Measurements from ENCODE around the gene AADACL2. TPM values are rescaled to one million over a fixed set of nuclear protein-coding genes. Genes with fewer than 3 reads are reported as not detected.
A peak's percentile ranks its signal among the peaks of the same experiment; 100 is the strongest.

Gene AADACL2
- total and polyA plus RNA-seq, 2 experiments from 2014 or later, result not detected

DNA sequence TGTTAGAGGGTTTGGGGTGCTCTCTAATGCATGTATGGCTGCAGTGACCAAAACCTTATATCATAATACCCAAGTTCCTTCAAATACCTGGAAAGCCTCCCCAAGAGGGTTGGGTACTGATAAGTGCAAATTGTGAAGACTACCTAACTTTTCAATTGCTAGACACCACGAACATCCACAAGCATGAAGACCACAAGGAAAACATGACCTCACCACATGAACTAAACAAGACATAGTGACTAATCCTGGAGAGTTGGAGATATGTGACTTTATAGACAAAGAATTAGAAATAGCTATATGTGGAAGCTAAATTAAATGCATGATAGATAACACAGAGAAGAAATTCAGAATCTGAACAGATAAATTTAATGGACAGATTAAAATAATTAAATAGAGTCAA, 23.9 kb upstream of the AADACL2 start:
- Histone ChIP-seq H3K27me3 (replicated peaks; ENCODE audit: insufficient read depth) (no peaks in the 10 kb centered on the region), H2AFZ (no peak overlapping the region), H3K9me3 (ENCODE audit: low read depth) (no peaks in the 10 kb centered on the region), H3F3A (ENCODE audit: insufficient read depth) (no peaks in the 10 kb centered on the region), H3K36me3 (ENCODE audit: low read depth) (no peaks in the 10 kb centered on the region), H3K9me2 (ENCODE audit: insufficient read depth) (no peaks in the 10 kb centered on the region), H3K79me2 (ENCODE audit: insufficient read depth) (no peaks in the 10 kb centered on the region), H3K4me1 (ENCODE audit: insufficient read depth) (0 out of 2 replicates have a peak, but pooled peaks cover 6% of the 10 kb centered on the region), H3K4me2 (ENCODE audit: unreplicated experiment) (no peak overlapping the region), H3K27ac (no peak overlapping the region), H4K20me1 (ENCODE audit: insufficient read depth) (no peaks in the 10 kb centered on the region), H3K4me3 (no peak overlapping the region), H3K9ac (no peak overlapping the region)
- no peak for TF ChIP-seq EZH2phosphoT487 (IDR thresholded peaks at IDR 0.05; ENCODE audit: insufficient read depth, low read depth)
- DNase-seq, result peak; percentile 64
- in situ Hi-C loops (cut with MboI), result no loop called here
- 38 to 42% methylated on average over 1 of the region's 1 CpG for WGBS, 2 experiments (ENCODE audit: low coverage in 1 of 2, low lambda C conversion rate in 2 of 2, missing lambda C conversion rate in 2 of 2)

DNA sequence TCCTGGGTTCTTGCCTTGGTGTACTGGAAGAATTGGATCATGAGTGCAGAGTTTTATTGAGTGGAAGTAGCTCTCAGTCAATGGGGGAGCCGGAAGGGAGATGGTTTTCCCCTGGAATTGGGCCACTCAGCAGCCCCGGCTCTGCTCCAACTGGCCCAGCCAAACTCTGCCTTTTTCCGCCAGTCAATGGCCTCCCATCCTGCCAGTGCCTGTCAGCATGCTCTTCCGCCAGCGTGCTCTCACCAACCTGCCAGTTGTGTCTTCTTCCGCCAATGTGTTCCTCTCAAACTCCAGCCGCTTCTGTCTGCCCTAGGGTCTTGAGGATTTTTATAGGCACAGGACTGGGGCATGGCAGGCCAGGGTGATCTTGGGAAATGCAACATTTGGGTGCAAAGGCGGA, 12.4 kb upstream of the AADACL2 start:
- WGBS, 2 experiments (ENCODE audit: low coverage in 1 of 2, low lambda C conversion rate in 2 of 2, missing lambda C conversion rate in 2 of 2), result 85 to 91% methylated on average over 8 of the region's 8 CpGs
- Histone ChIP-seq H3K4me3 (no peak overlapping the region), H4K20me1 (ENCODE audit: insufficient read depth) (no peaks in the 10 kb centered on the region), H3F3A (ENCODE audit: insufficient read depth) (no peaks in the 10 kb centered on the region), H3K27me3 (replicated peaks; ENCODE audit: insufficient read depth) (no peaks in the 10 kb centered on the region), H2AFZ (no peak overlapping the region), H3K9me2 (ENCODE audit: insufficient read depth) (no peaks in the 10 kb centered on the region), H3K4me1 (ENCODE audit: insufficient read depth) (no peaks in the 10 kb centered on the region), H3K36me3 (ENCODE audit: low read depth) (no peaks in the 10 kb centered on the region), H3K9me3 (ENCODE audit: low read depth) (no peaks in the 10 kb centered on the region), H3K4me2 (ENCODE audit: unreplicated experiment) (no peak overlapping the region), H3K79me2 (ENCODE audit: insufficient read depth) (no peaks in the 10 kb centered on the region), H3K9ac (no peak overlapping the region), H3K27ac (no peak overlapping the region)
- in situ Hi-C loops (cut with MboI), result no loop called here
- DNase-seq, result no peak
- TF ChIP-seq EZH2phosphoT487 (IDR thresholded peaks at IDR 0.05; ENCODE audit: insufficient read depth, low read depth), result no peak
- TF ChIP-seq EZH2 (IDR thresholded peaks at IDR 0.05; ENCODE audit: insufficient read depth, poor library complexity, severe bottlenecking), result no peak

DNA sequence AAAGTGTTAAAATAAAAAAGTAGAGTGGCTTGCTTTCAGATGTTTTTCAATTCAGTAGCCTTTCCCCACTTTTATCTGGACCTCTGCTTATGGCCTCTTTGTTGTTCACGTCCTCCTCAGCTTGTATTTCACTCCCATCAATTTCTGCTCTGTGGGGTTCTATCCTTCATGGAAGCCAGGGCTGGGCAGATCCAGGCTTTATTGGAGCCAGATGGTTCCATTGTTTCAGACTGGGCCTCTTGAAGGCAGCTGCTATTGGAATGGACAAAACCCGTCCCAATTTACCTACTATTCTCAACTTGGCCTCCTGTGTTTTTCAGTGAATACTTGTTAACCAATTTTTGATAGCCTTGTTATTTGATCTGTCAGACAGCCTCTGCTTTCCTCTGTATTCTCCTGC, 10.9 kb upstream of the AADACL2 start:
- TF ChIP-seq EZH2 (IDR thresholded peaks at IDR 0.05; ENCODE audit: insufficient read depth, poor library complexity, severe bottlenecking), result no peak
- TF ChIP-seq EZH2phosphoT487 (IDR thresholded peaks at IDR 0.05; ENCODE audit: insufficient read depth, low read depth), result no peak
- Histone ChIP-seq H3K27me3 (replicated peaks; ENCODE audit: insufficient read depth) (no peaks in the 10 kb centered on the region), H3K79me2 (ENCODE audit: insufficient read depth) (no peaks in the 10 kb centered on the region), H3K9me2 (ENCODE audit: insufficient read depth) (no peaks in the 10 kb centered on the region), H3K9me3 (ENCODE audit: low read depth) (no peaks in the 10 kb centered on the region), H3K27ac (no peak overlapping the region), H3K4me1 (ENCODE audit: insufficient read depth) (no peaks in the 10 kb centered on the region), H3K4me2 (ENCODE audit: unreplicated experiment) (no peak overlapping the region), H2AFZ (no peak overlapping the region), H3K4me3 (no peak overlapping the region), H3K9ac (no peak overlapping the region), H3K36me3 (ENCODE audit: low read depth) (no peaks in the 10 kb centered on the region), H4K20me1 (ENCODE audit: insufficient read depth) (no peaks in the 10 kb centered on the region), H3F3A (ENCODE audit: insufficient read depth) (no peaks in the 10 kb centered on the region)
- WGBS, 2 experiments (ENCODE audit: low coverage in 1 of 2, low lambda C conversion rate in 2 of 2, missing lambda C conversion rate in 2 of 2), result 59 to 67% methylated on average over 2 of the region's 2 CpGs
- no peak for DNase-seq
- in situ Hi-C loops (cut with MboI), result no loop called here

DNA sequence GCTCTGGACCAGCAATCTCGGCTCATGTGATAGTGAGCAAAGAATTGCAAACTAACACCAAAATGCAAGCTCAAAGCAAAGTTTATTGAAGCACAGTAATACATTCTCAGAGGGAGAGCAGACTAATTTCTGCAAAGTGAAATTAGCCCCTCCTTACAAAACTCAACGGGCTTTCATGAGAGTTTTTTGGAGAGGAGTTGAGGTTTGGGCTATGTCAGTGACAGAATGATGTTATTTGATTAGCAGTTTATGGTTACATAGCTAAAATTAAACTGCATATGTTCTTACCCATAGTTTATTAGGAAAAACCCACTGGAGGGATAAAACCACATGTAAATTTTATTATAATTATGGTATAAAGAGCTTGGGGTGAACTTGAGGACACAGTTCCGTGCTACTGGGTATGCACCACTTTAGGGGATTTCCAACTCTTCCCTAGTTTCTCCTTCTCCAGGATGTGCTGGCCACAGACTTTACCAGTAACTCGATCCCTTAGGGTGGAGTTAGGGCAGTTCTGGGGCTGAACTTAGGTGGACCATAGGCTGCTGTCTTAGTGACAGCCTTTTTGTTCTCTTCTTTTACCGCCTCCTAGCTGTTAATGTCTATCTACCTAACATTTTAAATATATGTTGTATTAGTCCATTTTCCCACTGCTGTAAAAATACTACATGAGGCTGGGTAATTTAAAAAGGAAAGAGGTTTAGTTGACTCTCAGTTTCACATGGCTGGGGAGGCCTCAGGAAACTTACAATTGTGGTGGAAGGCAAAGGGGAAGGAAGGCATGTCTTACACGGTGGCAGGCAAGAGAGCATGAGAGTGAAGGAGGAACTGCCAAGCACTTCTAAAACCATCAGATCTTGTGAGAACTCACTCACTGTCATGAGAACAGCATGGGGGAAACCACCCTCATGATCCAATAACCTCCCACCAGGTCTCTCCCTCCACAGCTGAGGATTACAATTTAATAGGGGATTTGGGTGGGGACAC, 8.9 kb upstream of the AADACL2 start:
- no peak for DNase-seq

More for the DNA sequence above, 8.9 kb upstream of the AADACL2 start:
- no peak overlapping the region for H2AFZ ChIP-seq
- WGBS, 2 experiments (ENCODE audit: low coverage in 1 of 2, low lambda C conversion rate in 2 of 2, missing lambda C conversion rate in 2 of 2), result 78 to 83% methylated on average over 6 of the region's 6 CpGs
- in situ Hi-C loops (cut with MboI), result no loop called here
- no peaks in the 10 kb centered on the region for H4K20me1 ChIP-seq (ENCODE audit: insufficient read depth)
- no peaks in the 10 kb centered on the region for H3K36me3 ChIP-seq (ENCODE audit: low read depth)
- no peak overlapping the region for H3K4me3 ChIP-seq
- TF ChIP-seq EZH2 (IDR thresholded peaks at IDR 0.05; ENCODE audit: insufficient read depth, poor library complexity, severe bottlenecking) (no peak), EZH2phosphoT487 (IDR thresholded peaks at IDR 0.05; ENCODE audit: insufficient read depth, low read depth) (no peak)
- H3K9me3 ChIP-seq (ENCODE audit: low read depth), result no peaks in the 10 kb centered on the region
- no peaks in the 10 kb centered on the region for H3K9me2 ChIP-seq (ENCODE audit: insufficient read depth)
- H3K4me2 ChIP-seq (ENCODE audit: unreplicated experiment), result no peak overlapping the region
- no peaks in the 10 kb centered on the region for H3K27me3 ChIP-seq (replicated peaks; ENCODE audit: insufficient read depth)
- H3K27ac ChIP-seq, result no peak overlapping the region
- H3K4me1 ChIP-seq (ENCODE audit: insufficient read depth), result no peaks in the 10 kb centered on the region
- H3K79me2 ChIP-seq (ENCODE audit: insufficient read depth), result no peaks in the 10 kb centered on the region
- H3F3A ChIP-seq (ENCODE audit: insufficient read depth), result no peaks in the 10 kb centered on the region
- H3K9ac ChIP-seq, result no peak overlapping the region
